GM12801 (cell line): ENCODE measurements around the gene KRT23.

Experiments
- TF ChIP-seq, protein P1 (sequence below): IDR thresholded peaks from one replicate; pipeline ENCODE4 v1.5.1; 2011; ENCODE audit warnings: control low read depth; ENCODE audit not compliant: insufficient read length; ENCODE audit errors: extremely low read depth

The KRT23 gene

DNA sequence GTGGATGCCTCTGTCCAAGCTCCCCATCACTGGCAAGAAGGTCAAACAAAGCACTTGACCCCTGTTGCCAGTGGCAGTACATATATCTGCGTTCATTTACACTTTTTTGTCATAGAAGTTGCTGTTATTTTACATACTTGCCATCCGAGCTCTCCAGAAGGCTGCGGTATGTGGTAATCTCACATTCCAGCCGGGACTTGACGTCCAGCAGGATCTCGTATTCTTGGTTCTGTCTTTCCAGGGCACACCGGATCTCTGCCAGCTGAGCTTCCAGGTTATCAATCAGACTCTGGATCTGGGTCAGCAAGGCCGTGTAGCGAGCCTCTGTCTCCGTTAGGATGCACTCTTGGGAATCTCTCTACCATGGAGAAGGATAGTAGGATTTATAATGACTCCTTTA lies 22.7 kb upstream of the KRT23 start:
- TF ChIP-seq, protein P1, sequence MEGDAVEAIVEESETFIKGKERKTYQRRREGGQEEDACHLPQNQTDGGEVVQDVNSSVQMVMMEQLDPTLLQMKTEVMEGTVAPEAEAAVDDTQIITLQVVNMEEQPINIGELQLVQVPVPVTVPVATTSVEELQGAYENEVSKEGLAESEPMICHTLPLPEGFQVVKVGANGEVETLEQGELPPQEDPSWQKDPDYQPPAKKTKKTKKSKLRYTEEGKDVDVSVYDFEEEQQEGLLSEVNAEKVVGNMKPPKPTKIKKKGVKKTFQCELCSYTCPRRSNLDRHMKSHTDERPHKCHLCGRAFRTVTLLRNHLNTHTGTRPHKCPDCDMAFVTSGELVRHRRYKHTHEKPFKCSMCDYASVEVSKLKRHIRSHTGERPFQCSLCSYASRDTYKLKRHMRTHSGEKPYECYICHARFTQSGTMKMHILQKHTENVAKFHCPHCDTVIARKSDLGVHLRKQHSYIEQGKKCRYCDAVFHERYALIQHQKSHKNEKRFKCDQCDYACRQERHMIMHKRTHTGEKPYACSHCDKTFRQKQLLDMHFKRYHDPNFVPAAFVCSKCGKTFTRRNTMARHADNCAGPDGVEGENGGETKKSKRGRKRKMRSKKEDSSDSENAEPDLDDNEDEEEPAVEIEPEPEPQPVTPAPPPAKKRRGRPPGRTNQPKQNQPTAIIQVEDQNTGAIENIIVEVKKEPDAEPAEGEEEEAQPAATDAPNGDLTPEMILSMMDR = no peak

GRCh38 chr17:40958086-40958953 lies 20.9 kb upstream of the KRT23 start:
- TF ChIP-seq, protein P1 = no peak

GRCh38 chr17:40956401-40957254 lies 19.2 kb upstream of the KRT23 start:
- TF ChIP-seq, protein P1 = no peak

DNA sequence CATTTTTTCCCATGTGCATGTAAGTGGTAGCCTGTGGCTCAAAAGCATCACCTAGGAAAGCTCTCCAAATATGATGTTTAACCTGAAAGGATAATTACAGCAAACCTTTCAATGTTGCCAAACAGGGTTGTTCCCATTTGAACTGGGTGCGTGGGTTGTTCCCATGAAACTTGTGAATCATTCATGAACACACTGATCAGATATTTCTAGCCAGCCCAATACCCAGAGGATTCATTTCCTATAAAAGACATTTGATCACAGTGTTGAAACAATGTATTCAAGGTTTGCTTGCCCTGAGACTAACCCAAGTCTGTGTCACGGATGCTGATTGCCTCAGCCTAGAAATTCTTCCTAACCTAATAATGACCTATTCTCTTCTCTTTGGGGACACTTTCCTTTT lies 16.4 kb upstream of the KRT23 start:
- TF ChIP-seq, protein P1 = no peak

GRCh38 chr17:40952661-40953060 lies 15.2 kb upstream of the KRT23 start:
- TF ChIP-seq, protein P1 = no peak

DNA sequence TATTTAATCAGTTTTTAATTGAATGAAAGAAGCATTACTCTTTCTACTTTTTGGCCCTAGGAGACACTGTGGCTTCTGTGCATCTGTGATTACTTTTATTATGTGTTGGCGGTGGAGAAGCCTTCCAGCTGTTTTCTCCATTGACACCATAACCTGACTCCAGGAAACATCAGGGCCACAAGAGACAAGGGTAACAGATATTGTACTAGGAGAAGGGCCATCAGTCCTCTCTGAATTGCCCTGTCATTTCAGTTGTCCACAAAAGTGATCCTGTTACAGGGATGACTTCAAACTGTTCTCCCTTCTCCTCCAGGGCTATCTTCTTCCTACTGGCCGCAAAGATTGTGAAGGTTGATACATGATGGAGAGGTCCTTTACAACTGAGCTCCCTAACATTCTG lies 14.7 kb upstream of the KRT23 start:
- TF ChIP-seq, protein P1 = no peak

GRCh38 chr17:40951011-40951622 lies 13.7 kb upstream of the KRT23 start:
- TF ChIP-seq, protein P1 = no peak
